ENCODE data around the gene PTPRG.

PTPRG gene

DNA sequence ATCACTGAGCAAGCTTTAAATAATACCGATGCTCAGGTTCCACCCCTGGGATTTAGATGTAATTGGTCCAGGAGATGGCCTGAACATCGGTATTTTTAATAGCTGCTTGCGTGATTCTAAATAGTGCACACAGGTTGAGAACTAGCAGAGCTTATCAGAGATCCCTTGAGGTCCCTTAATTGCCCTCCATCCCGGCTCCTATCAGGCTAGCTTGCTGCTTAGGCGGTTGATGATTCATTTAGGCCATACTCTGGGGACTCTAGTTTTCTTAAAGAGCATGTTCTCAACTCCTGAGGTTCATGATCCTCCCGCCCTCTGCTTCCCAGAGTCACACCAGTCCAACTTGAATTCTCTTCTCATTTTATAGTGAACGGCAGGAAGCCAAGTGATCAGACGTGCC is 531.7 kb downstream of the PTPRG start:
- DNase-seq, result no peak

DNA sequence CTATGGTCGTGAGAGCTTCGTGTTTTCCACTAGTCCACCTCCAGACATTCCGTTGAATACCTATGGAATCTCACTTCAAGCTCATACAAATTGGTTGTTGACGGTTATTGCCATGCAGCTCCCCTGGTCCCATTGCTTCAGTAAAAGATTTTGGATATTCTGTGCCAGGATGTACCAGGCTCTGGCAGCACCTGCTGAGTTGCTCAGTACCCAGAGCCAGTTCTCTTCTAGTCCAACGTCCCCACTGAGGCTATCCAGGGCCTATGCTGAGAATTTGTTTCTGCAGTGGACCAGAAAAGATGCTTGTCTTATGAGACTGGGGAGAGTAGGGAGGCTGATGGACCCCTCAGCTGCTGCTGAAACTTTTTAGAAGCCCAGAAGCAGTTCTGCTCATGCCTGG is 533.1 kb downstream of the PTPRG start:
- no peak for DNase-seq

DNA sequence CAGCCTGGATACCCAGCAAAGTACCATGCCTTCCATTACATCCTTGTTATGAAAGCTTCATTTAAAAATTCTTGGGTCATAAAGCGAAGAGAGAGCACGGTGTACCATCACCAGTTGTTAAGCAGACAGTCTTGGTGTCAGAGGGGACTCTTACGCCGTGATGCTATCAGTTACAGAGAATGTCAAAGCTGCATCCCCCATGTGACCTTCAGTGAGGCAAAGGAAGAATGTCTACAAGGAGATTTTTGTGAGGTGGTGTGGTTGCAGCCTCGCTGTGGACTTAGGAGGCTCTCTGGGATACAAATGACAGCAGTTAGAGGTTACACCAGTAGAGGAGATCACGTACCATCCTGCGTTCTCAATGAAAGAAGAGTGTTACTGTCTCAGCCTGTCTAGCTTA is 533.7 kb downstream of the PTPRG start:
- no peak for DNase-seq

DNA sequence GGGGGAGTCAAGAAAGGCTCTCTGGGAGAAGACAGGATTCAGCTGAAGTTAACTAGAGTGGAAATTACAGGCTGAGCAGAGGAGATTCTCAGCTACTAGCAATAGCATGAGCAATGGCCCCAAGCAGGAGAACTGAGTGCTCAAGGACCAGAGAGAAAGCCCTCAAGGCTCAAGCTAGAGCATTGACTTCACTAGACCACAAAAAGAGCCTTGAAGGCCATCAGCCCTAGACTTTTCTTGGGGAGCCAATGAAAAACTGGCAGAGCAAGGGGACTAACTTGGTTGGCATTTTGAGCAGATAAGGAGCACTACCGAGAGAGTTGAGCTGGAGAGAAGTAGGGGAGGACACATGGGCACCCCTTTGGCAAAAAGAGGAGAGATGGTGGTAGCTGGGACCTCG is 534.4 kb downstream of the PTPRG start:
- no peak for DNase-seq

DNA sequence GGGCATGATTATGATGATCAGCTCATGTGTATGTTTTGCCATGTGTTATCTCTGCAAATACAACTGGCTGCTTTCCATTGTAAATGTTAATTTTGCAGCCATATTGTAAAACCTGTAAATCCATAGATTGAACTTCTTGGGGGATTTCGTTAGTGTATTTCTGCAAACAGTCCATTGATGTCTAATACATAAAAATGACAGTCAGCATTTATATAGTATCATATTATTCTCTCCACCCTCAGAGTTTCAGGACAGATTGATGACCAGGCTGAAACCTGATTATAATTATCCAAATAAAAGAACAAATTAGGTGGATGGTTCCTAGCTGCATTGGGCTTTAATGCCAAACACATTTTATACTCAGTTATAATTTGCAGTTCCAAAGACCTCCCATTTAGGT is 535.1 kb downstream of the PTPRG start:
- DNase-seq, result no peak

DNA sequence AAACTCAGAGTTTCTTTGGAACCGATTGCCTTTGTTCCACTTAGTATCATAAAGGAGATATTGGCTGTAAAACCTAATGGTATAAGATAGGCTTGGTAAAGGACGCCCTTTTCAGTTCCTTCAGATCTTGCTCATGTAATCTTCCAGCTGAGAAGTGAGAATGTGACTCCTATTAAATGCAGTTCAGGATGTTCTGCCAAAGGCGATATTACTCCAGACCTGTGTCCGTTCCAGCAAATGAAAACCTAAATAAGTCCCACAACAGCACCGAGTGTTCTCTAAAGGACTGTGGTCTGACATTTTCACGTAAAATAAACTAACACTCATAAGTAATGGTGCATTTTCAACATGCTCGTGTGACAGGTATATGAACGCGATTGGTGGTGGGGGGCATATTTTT is 535.8 kb downstream of the PTPRG start:
- DNase-seq, result no peak

DNA sequence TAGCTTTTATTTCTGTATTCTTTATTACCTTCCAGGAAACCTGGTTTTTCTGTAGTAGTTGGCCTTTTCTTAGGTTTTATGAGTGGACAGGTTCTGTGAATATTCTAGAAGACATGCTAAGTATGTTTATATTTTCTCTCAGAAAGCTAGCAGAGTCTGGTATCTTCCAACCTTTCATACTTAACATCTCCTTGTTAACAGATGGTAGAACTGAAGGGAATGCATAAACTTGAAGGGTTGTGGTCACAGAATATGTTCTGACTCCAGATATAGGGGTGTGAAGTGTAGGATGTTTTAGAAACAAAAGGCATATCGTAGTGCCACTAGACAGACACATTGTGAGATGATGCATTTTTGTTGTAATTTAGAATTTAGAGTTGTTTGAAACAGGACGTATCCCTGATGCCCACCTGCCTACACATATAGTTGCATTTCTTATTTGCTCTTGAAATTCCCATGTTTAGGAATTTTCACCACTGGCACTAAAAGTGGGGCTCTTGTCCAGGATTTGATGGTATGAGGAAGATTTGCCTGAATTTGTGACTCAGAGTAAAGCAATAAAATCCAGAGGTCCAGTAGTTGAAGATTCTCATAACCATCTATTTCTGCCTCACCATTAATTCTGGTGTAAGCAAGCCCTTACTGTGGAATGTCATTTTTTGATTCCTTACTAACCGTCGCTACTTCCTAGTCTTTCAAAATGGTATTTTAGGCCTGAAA is 537.4 kb downstream of the PTPRG start:
- DNase-seq, result no peak

DNA sequence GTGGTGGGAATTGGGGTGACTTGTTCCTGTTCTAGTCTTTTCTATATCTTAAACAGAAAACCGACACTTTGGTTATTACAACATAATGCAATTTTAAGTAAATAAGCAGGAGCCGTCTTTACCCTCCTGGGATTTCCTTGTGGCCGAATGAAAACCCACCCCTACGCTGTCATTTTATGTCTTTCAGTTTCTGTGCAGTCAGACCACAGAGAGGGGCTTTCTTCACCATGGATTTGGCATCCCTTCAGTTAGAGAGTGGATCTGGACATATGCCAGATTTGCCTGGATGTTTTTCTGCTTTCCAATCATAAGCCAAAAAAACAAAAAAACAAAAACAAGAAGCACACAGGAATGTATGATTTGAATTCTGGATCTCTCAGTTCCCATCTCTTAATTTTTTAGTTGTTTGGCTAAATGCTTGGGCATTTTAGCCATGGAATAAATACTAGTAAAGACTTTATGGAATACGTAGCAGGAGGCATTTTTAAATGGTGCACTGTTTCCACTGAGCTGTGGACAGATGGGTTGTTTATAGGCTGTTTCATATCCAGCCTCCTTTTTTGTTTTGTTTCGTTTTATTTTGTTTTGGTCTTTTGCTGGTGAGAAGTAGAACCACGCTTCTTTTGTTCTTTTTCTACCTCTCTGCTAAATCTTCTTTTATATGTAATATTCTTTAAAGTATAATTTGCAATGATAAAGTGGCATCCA is 539.1 kb downstream of the PTPRG start:
- DNase-seq, result no peak

DNA sequence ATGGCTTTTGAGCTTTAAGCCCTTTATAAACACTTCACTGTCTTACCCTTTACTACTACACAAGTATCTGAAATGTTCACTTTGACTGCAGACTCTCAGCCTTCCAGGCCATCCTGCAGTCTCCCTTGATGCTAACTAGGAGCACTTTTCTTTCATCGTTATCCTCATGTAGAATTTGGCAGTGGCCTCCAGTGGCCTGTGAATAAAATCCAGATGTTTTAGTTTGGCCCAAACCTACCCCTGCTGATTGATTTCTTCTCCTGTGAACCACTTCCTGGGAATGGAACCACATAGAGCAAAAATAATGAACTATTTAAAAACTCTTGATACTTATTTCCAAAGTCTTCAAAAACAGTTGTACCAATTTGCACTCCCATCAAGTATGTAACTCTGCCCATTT is 540.1 kb downstream of the PTPRG start:
- no peak for DNase-seq

DNA sequence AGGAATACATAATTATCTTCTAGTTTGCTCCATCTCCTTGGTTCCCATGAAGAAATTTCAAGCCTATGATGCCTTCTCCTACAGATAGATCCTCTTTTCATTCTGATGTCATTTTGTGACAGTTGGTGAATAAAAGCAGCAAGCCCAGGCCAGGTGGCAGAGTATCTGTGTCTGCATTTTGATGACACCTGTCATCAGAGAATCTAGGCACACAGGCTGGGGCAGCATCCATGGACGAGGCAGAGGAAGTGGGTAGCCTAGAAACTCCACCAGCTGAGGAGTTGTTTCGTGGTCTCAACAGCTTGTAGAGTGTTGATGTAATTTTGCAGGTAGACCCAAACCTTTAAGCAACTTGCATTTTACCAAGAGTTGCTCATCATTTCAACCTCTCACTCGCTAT is 542.2 kb downstream of the PTPRG start:
- DNase-seq, result no peak

DNA sequence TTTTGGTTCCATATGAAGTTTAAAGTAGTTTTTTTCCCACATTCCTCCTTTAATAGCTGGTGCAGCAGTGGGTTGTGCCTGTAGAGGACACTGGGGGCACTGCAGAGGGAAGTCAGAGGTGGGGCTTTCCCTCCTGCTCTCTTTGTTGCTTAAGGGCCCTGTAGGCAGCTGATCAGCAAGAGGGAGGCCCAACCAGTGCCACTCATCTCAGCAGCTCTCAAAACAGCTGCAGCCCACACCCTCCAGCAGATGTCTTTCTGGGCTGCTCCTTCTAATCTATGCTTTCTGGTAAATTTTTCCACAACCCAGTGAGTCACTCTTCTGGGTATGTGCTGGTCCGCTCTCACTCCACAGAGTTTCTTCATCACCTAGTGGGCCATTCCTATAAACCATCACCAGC is 548.2 kb downstream of the PTPRG start:
- no peak for DNase-seq

DNA sequence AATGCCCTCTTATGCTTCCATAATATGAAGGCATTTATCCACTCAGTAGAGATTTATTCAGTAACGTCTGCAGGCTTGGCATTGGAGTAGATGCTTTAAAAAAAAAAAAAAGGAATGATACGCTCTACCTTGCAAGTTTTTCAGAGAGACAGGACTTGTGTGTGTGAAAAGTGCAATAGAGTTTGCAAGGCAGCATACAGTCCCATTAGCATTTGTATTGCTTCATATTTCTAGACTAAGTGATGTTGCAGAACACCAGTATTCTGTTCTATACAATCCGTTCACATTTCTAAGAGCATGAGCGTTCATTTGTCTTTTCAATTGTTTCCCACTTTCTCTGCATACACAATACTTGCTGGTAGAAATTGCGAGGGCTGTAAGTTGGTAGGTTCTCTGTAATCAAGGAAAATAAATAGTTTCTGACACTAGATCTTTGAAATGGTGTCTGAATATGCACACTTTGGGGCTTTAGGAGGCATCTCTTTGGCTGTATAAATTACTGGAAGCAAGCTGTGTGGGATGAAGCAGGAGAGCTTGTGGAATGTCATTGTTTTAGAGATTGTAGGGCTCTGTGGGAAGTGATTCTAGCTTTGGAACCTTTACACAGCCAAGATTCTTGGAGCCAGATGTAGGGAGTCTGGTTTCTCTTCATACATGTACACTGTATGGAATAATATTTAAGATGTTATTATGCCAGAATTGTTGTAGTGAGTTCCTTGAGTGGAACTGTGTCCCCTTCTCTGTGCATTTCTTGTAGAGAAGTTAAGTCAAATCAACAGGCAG is 549.3 kb downstream of the PTPRG start:
- DNase-seq, result no peak

DNA sequence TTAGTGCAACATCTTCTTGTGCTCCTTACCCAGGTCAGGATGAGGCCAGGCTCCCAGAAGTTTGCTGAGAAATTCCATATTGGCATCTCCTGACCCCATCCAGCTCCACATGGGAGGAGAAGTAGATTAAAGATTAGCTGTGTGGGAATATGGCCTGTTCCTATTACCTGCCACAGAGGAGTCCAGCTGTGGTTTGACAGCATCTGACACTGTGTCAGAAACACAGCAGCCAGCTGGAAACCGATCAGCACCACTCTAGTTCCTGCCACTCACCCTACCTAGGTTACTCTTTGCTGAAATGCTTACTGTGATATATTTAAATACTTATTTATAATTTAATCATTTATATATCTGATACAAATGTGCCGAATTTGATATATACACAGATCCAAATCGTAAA is 551.7 kb downstream of the PTPRG start:
- DNase-seq, result no peak

DNA sequence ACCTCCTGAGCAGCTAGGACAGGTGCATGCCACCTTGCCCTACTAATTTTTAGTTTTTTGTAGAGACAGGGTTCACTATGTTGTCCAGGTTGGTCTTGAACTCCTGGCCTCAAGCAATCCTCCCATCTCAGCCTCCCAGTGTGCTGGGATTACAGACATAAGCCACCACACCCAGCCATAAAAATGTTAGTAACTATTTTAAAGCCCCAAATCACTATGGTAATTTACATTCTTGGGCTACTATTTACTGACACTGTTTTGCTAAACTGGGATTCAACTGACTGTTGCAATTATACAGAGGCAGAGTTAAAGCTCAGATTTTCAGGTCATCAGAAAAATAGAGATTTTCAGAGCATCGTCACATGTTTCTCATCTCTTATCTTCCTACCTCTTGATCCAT is 553.4 kb downstream of the PTPRG start:
- DNase-seq, result no peak

DNA sequence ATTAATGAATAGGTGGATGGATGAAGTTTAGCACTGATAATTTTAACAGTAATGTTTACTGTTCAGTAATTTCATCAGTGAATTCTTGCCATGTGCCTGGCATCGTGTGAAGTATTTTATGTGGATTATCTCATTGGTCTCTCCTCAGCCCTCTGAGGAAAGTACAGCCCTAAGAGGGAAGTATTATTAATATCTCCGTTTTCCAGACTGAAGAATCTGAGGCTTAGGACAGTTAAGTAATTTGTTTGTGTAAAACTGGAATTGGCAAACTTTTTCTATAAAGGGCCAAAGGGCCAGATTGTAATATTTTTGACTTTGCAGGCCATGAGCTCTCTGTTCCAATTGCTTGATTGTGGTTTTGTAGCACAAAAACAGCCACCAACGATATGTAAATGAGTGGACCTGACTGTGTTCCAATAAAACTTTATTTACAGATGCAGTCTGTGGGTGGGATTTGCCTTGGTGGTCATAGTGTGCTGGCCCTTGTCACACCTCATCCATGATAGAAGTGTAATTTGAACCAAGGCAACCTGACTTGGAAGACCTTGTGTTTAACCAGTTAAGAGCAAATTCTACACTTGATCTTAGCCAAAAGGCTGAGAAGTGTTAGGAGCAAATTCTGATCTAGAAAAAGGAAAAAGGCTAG is 556.7 kb downstream of the PTPRG start:
- DNase-seq, result no peak

DNA sequence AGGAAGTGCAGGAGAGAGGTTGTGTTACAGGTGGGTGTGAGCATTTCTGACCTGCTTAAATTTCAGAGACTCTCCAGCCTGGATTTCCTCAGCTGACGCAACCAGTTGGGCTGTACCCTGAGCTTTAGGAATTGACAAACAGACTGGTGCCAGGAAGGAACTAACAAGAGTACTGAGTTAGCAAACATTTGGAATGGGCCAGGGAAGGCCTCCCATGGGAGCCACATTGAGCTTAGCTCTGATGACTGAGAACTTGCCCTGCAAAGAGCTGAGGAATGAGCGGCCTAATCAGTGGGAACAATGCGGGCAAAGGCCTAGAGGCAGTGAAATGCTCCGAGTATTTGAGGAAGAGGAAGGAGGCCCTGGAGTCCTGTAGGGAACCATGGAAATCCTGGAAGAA is 557.8 kb downstream of the PTPRG start:
- DNase-seq, result no peak

DNA sequence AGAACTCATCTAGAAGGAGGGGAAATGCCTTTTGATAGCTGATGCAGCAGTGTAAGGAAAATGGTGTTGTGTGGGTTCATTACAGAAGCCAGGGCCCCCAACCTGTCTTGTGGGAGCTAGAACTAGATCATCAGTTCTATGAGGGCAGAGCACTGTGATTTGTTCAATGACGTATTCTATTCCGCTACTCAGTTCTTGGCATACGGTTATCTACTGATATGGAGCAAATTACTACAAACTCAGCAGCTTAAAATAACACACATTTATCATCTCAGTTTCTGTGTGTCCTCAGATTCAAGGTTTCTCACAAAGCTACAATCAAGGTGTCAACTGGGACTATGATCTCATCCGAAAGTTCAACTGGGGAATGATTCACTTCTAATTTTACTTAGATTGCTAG is 561.4 kb downstream of the PTPRG start:
- DNase-seq, result no peak

DNA sequence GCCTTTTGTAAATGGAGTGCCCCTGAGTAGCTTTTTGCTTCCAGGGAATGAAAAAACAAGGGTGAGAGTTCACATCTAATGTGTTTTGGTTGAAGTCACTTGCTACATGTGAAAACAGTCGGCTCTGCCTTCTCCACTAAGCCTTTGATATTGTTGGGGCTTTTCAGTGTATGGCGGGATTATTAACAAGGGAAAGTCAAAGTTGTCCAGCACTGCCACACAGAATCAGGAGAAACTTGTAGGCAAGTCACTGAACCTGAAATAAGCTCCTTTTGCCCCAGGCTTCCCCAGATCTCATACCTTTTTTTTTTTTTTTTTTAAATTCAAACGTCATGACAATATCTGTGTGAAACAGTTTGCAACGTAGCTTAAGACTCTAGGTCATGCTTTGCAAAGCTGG is 564.0 kb downstream of the PTPRG start:
- DNase-seq, result no peak

DNA sequence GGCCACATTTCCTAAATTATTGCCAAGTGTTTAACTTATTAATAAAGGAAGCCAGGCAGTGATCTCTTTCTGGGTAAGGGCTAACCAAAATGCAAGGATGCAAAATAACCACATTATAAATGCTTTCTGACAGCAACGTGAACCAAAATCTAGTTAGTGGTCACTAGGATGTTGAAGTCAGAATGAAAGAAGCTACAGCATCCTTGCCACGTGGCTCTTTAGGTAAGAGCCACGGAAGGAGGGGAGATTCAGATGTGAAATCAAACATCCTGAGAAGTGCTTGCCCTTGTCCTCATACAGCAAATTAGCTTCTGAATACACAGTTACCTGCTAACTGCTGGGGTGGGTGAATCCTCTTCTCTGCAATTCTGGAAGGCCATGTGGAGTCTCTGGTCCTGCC is 565.7 kb downstream of the PTPRG start:
- DNase-seq, result no peak

DNA sequence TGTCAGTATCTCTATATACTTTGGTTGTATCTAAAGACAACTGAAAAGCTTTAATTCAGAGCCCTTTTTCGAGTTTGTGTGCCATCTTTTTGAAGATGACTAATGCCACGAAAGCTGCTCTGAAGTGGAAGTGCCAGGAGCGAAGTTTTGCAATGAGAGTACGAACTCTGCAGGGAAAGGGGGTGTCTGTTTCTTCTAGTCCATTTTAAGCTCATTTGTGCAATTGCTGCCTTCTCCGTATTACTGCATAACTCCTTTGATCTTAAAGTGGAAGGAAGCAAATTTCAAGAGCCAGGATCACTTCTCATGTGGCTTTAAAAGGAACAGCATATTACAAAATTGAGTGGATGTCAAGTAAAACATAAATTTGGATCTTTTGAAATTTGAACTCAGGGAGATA is 566.7 kb downstream of the PTPRG start:
- no peak for DNase-seq

DNA sequence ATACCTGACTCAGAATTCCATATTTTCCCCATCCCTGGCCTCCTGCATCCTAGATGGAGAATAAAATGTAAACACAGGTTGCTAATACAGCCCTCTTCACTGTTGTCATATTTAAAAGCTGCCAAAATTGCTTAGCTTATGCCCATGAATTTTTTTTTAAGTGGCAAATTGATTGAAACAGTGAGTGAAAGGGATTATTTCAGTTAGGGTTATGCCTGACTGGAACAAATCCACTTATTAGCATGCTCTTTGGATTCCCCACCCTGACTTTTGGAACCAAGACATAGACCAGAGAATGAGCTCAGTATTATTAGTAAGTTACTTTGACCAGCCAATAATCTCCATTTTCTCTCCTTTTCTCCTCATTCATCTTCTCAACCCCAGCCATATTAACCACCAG is 567.3 kb downstream of the PTPRG start:
- no peak for DNase-seq

DNA sequence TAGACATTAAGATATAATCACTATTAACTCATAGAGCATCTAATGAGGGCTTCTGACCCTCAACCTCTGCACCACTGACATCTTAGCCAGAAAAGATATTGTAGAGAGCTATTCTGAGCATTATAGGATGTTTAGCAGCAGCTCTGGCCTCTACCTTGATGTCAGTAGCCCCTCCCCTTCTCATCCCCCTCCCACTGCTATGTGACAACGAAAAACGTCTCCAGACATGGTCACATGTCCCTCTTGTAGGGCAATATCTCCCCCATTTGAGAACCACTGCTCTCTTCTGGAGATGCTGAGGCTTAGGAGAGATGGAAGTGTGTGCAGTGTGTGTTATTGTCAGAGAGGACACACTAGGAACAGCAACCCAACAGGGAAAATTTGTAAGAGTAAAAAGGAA is 569.7 kb downstream of the PTPRG start:
- no peak for DNase-seq

DNA sequence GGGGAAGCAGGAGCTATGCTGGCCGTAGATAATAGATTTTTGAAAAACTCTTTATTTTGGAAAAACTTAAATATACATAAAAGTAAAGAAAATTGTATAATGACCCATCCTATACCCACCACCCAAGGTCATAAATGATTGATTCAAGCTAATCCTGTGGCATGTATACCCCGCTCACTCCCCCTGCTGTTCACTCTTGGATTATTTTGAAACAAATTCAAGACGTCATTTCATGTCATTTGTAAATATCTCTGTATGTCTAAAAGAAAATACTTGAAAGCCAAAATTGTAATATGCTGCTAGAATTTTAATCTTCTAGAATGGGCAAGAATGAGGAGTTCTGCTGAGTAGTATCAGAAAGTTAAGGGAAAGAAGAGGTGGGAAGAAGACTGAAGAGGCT is 570.2 kb downstream of the PTPRG start:
- DNase-seq, result no peak
